ENCODE measurements around the gene SYNE2. TPM values are rescaled to one million over a fixed set of nuclear protein-coding genes. Genes with fewer than 3 reads are reported as not detected.
A peak's percentile ranks its signal among the peaks of the same experiment; 100 is the strongest.

The SYNE2 gene
- total and polyA plus RNA-seq, 2 donors (not counting 1 experiment from before 2014, with no cell fraction given), result 3.1 to 15.4 TPM

DNA sequence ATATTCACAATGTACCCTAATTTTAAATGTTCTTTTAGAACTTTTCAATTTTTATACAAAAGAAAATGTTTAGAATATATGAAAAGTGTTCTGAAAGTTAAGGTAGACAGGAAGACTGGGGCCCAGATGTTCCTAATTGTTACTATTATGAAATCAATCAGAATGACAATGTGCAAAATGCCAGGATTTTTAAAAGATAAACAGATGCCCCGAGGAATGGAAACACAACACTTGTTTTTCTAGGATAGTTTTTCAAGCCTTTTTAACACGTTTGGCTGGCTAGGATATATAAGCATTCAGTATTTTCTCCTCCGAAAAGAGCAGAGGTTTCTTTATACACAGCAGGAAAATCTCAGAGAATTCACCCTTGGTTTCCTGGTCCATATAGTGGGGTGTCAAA lies 334.5 kb downstream of the SYNE2 start:
- no peaks in the 10 kb centered on the region for H3K36me3 ChIP-seq (ENCODE audit: control insufficient read depth, insufficient read depth, low read length)
- H3K27ac ChIP-seq (ENCODE audit: insufficient read depth, low read length), result no peak overlapping the region
- DNase-seq (ENCODE audit: low read depth in 2 of 2), result no peak
- H3K4me1 ChIP-seq (ENCODE audit: control insufficient read depth, extremely low read depth, insufficient read depth, low read length), result no peaks in the 10 kb centered on the region
- no peak overlapping the region for H3K4me2 ChIP-seq (ENCODE audit: extremely low read depth, insufficient read depth, low read length)
- no peaks in the 10 kb centered on the region for H3K27me3 ChIP-seq (ENCODE audit: control insufficient read depth, insufficient read depth, low read length)
- H3K79me2 ChIP-seq (ENCODE audit: control insufficient read depth, insufficient read depth, low read length), result no peaks in the 10 kb centered on the region
- H3K4me3 ChIP-seq (replicated peaks in 1 of 4; ENCODE audit: control extremely low read depth in 1 of 4, insufficient read depth in 1 of 4, low read depth in 3 of 4, low read length in 4 of 4), result no peak overlapping the region
- H2AFZ ChIP-seq (ENCODE audit: low read length), result no peak overlapping the region
- no peak for TF ChIP-seq EZH2 (IDR thresholded peaks at IDR 0.05; ENCODE audit: low read length, missing control alignments)
- TF ChIP-seq, protein P1, sequence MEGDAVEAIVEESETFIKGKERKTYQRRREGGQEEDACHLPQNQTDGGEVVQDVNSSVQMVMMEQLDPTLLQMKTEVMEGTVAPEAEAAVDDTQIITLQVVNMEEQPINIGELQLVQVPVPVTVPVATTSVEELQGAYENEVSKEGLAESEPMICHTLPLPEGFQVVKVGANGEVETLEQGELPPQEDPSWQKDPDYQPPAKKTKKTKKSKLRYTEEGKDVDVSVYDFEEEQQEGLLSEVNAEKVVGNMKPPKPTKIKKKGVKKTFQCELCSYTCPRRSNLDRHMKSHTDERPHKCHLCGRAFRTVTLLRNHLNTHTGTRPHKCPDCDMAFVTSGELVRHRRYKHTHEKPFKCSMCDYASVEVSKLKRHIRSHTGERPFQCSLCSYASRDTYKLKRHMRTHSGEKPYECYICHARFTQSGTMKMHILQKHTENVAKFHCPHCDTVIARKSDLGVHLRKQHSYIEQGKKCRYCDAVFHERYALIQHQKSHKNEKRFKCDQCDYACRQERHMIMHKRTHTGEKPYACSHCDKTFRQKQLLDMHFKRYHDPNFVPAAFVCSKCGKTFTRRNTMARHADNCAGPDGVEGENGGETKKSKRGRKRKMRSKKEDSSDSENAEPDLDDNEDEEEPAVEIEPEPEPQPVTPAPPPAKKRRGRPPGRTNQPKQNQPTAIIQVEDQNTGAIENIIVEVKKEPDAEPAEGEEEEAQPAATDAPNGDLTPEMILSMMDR (conservative IDR thresholded peaks at IDR 0.05 in 1 of 2, IDR thresholded peaks at IDR 0.05 in 1 of 2; ENCODE audit: low read depth in 1 of 2, low read length in 2 of 2), result no peak
- H3K9me3 ChIP-seq (ENCODE audit: control insufficient read depth, insufficient read depth, low read depth, low read length), result no peaks in the 10 kb centered on the region
- no peaks in the 10 kb centered on the region for H4K20me1 ChIP-seq (ENCODE audit: control insufficient read depth, extremely low read depth, insufficient read depth, low read length)
- no peak overlapping the region for H3K9ac ChIP-seq (ENCODE audit: insufficient read depth, low read length)

DNA sequence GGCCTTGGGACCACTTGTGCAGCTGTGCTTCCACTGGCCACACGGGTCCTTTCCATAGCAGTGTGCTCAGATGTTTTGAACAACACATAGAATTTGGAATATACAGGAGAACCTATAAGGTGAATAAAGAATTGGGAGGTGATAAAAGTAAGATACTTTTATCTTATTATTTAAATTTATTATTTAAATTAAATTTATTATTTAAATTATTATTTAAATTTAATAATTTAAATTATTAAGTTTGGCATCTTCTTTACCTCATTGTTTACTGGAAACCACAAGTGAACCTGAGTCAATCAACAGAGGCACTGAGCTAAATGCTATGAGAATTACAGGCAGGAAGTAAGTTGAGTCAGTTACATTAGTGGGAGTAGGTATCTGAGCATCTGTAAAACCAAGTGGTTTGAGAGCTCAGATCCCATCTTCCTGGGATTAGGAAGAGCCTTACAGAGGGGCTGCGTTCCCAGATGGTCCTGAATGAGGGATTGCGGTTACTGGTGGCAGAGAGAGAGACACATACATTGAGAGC lies 338.2 kb downstream of the SYNE2 start:
- Histone ChIP-seq H3K79me2 (ENCODE audit: control insufficient read depth, insufficient read depth, low read length) (no peaks in the 10 kb centered on the region), H3K9ac (ENCODE audit: insufficient read depth, low read length) (no peak overlapping the region), H3K9me3 (ENCODE audit: control insufficient read depth, insufficient read depth, low read depth, low read length) (no peaks in the 10 kb centered on the region), H2AFZ (ENCODE audit: low read length) (no peak overlapping the region), H3K4me3 (replicated peaks in 1 of 4; ENCODE audit: control extremely low read depth in 1 of 4, insufficient read depth in 1 of 4, low read depth in 3 of 4, low read length in 4 of 4) (no peak overlapping the region), H3K36me3 (ENCODE audit: control insufficient read depth, insufficient read depth, low read length) (no peaks in the 10 kb centered on the region), H3K4me2 (ENCODE audit: extremely low read depth, insufficient read depth, low read length) (no peak overlapping the region), H4K20me1 (ENCODE audit: control insufficient read depth, extremely low read depth, insufficient read depth, low read length) (no peaks in the 10 kb centered on the region), H3K4me1 (ENCODE audit: control insufficient read depth, extremely low read depth, insufficient read depth, low read length) (no peaks in the 10 kb centered on the region), H3K27me3 (ENCODE audit: control insufficient read depth, insufficient read depth, low read length) (no peaks in the 10 kb centered on the region), H3K27ac (ENCODE audit: insufficient read depth, low read length) (no peak overlapping the region)
- DNase-seq (ENCODE audit: low read depth in 2 of 2), result no peak
- TF ChIP-seq EZH2 (IDR thresholded peaks at IDR 0.05; ENCODE audit: low read length, missing control alignments), result no peak
- TF ChIP-seq, protein P1 (conservative IDR thresholded peaks at IDR 0.05 in 1 of 2, IDR thresholded peaks at IDR 0.05 in 1 of 2; ENCODE audit: low read depth in 1 of 2, low read length in 2 of 2), result no peak

DNA sequence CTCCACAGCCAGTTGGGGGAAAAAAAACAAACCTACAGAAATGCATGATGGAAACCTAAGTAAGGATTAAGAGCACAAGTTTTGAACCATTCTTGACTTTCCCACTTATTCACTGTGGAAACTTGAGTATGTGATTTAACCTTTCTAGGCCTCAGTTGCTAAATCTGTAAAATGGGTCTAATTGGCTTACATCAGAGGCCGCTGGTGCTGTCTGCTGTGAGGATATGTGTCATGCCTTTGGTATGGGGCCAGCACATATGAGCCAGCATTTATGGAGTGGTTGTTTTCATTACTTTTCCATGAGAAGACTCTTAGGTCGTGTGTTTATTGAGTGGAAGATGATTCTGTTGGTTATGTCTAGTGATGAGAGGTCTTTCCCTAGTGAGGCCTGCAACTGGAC lies 339.0 kb downstream of the SYNE2 start:
- H3K4me2 ChIP-seq (ENCODE audit: extremely low read depth, insufficient read depth, low read length), result no peak overlapping the region
- TF ChIP-seq, protein P1 (conservative IDR thresholded peaks at IDR 0.05 in 1 of 2, IDR thresholded peaks at IDR 0.05 in 1 of 2; ENCODE audit: low read depth in 1 of 2, low read length in 2 of 2), result no peak
- no peak for TF ChIP-seq EZH2 (IDR thresholded peaks at IDR 0.05; ENCODE audit: low read length, missing control alignments)
- H3K9ac ChIP-seq (ENCODE audit: insufficient read depth, low read length), result no peak overlapping the region
- H3K9me3 ChIP-seq (ENCODE audit: control insufficient read depth, insufficient read depth, low read depth, low read length), result no peaks in the 10 kb centered on the region
- H3K4me1 ChIP-seq (ENCODE audit: control insufficient read depth, extremely low read depth, insufficient read depth, low read length), result no peaks in the 10 kb centered on the region
- H3K27me3 ChIP-seq (ENCODE audit: control insufficient read depth, insufficient read depth, low read length), result no peaks in the 10 kb centered on the region
- peak; percentile 81 to 85 for DNase-seq (ENCODE audit: low read depth in 2 of 2)
- no peaks in the 10 kb centered on the region for H3K36me3 ChIP-seq (ENCODE audit: control insufficient read depth, insufficient read depth, low read length)
- H3K27ac ChIP-seq (ENCODE audit: insufficient read depth, low read length), result peak overlapping the region; percentile 20
- no peaks in the 10 kb centered on the region for H3K79me2 ChIP-seq (ENCODE audit: control insufficient read depth, insufficient read depth, low read length)
- H3K4me3 ChIP-seq (replicated peaks in 1 of 4; ENCODE audit: control extremely low read depth in 1 of 4, insufficient read depth in 1 of 4, low read depth in 3 of 4, low read length in 4 of 4), result no peak overlapping the region
- no peak overlapping the region for H2AFZ ChIP-seq (ENCODE audit: low read length)
- H4K20me1 ChIP-seq (ENCODE audit: control insufficient read depth, extremely low read depth, insufficient read depth, low read length), result no peaks in the 10 kb centered on the region

All from fibroblast of lung (primary cell).